ENCODE measurements around the gene STK33. TPM values are rescaled to one million over a fixed set of nuclear protein-coding genes. Genes with fewer than 3 reads are reported as not detected.

STK33 gene
- polyA plus RNA-seq, 1 of the 3 experiments (the other 2 are of a cell fraction) = 12.3 TPM

GRCh38 chr11:8382436-8383053 lies 211.5 kb downstream of the STK33 start:
- ChIA-PET POLR2A (no interaction called here), CTCF (interaction anchor here (1.8 kb wide), 1 partner anchor 10 kb away, joined by 4 read pairs; no protein-coding TSS in a partner anchor)
- H3K4me2 ChIP-seq = no peak overlapping the region
- DNase-seq = no peak
- H3K9ac ChIP-seq = no peak overlapping the region
- H3K27me3 ChIP-seq (ENCODE audit: insufficient read depth) = no peaks in the 10 kb centered on the region
- no peak overlapping the region for H2AFZ ChIP-seq (ENCODE audit: low read depth)
- H3F3A ChIP-seq (replicated peaks; ENCODE audit: insufficient read depth) = no peaks in the 10 kb centered on the region
- TF ChIP-seq SMC3 (IDR thresholded peaks at IDR 0.05; ENCODE audit: low read depth, low read length) = no peak
- no peak for TF ChIP-seq RCOR1 (IDR thresholded peaks at IDR 0.05; ENCODE audit: low read length)
- TF ChIP-seq TCF12 (IDR thresholded peaks at IDR 0.05) = no peak
- no peak for TF ChIP-seq CTCF (IDR thresholded peaks at IDR 0.05)
- TF ChIP-seq SIN3A (IDR thresholded peaks at IDR 0.05; ENCODE audit: borderline replicate concordance, low read depth, low read length) = no peak
- TF ChIP-seq MEF2A (IDR thresholded peaks at IDR 0.05; ENCODE audit: borderline replicate concordance, low read depth) = no peak
- no peak for TF ChIP-seq NRF1 (IDR thresholded peaks at IDR 0.05; ENCODE audit: low read depth, low read length)
- TF ChIP-seq JUND (IDR thresholded peaks at IDR 0.05) = peak; percentile 20; the same call in 1 of the 2 replicates
- no peak for TF ChIP-seq ZBTB33 (IDR thresholded peaks at IDR 0.05; ENCODE audit: borderline replicate concordance, low read depth)
- peak; percentile 27 for TF ChIP-seq RAD21 (IDR thresholded peaks at IDR 0.05; ENCODE audit: low read length)
- TF ChIP-seq GABPA (IDR thresholded peaks at IDR 0.05; ENCODE audit: low read depth) = no peak
- no peak for TF ChIP-seq POLR2AphosphoS5 (IDR thresholded peaks at IDR 0.05; ENCODE audit: low read depth, low read length)
- TF ChIP-seq REST (IDR thresholded peaks at IDR 0.05; ENCODE audit: low read depth, low read length) = no peak
- no peak for TF ChIP-seq MXI1 (IDR thresholded peaks at IDR 0.05; ENCODE audit: low read depth, low read length)
- no peak for TF ChIP-seq FOXJ3 (CRISPR knock-in tag; IDR thresholded peaks at IDR 0.05)
- no peak for TF ChIP-seq TAF1 (IDR thresholded peaks at IDR 0.05; ENCODE audit: borderline replicate concordance, low read depth, low read length)
- TF ChIP-seq RXRA (IDR thresholded peaks at IDR 0.05; ENCODE audit: borderline replicate concordance, low read depth) = no peak
- peak; percentile 46; the same call in 1 of the 2 replicates for TF ChIP-seq FOSL2 (IDR thresholded peaks at IDR 0.05; ENCODE audit: borderline replicate concordance, low read depth)
- H3K79me2 ChIP-seq (ENCODE audit: insufficient read depth) = no peaks in the 10 kb centered on the region
- no peaks in the 10 kb centered on the region for H4K20me1 ChIP-seq (ENCODE audit: insufficient read depth)
- no peaks in the 10 kb centered on the region for H3K9me3 ChIP-seq
- WGBS (ENCODE audit: low lambda C conversion rate) = 51% methylated on average over 4 of the region's 9 CpGs
- H3K4me1 ChIP-seq (ENCODE audit: control insufficient read depth in 1 of 2, insufficient read depth in 2 of 2, low read depth in 1 of 2, low read length in 1 of 2) = peaks cover 0 to 8% of the 10 kb centered on the region in 2 experiments; a peak in 1 of 4 replicates
- no peaks in the 10 kb centered on the region for H3K9me2 ChIP-seq
- H3K4me3 ChIP-seq (ENCODE audit: low read depth in 2 of 2, low read length in 1 of 2) = no peak overlapping the region
- no peak overlapping the region for H3K27ac ChIP-seq (ENCODE audit: low read depth in 2 of 2, low read length in 1 of 2)
- no peaks in the 10 kb centered on the region for H3K36me3 ChIP-seq (replicated peaks in 1 of 2; ENCODE audit: control insufficient read depth in 1 of 2, insufficient read depth in 2 of 2, low read length in 1 of 2)
